ENCODE data around the gene CSGALNACT2.
A peak's percentile ranks its signal among the peaks of the same experiment; 100 is the strongest.

Gene CSGALNACT2

GRCh38 chr10:43102063-43102828, 36.0 kb upstream of the CSGALNACT2 start:
- Histone ChIP-seq H3K27ac (ENCODE audit: low read depth in 2 of 2, low read length in 2 of 2) (no peak overlapping the region), H3K27me3 (ENCODE audit: control insufficient read depth in 2 of 2, insufficient read depth in 2 of 2, low read length in 2 of 2) (peaks cover 10 to 11% of the 10 kb centered on the region in 2 donors)

GRCh38 chr10:43105102-43105955, 32.9 kb upstream of the CSGALNACT2 start:
- H3K9me3 ChIP-seq (ENCODE audit: control insufficient read depth in 2 of 2, low read length in 2 of 2): no peaks in the 10 kb centered on the region
- peaks cover 8 to 13% of the 10 kb centered on the region in 2 donors for H3K4me1 ChIP-seq (ENCODE audit: control insufficient read depth in 2 of 2, insufficient read depth in 2 of 2, low read length in 2 of 2)
- peak overlapping the region; percentile 64 to 75 for H3K4me3 ChIP-seq (ENCODE audit: low read length in 2 of 2)
- peak overlapping the region; percentile 47 to 50 for H3K9ac ChIP-seq (ENCODE audit: low read depth in 1 of 2, low read length in 2 of 2)
- H3K27me3 ChIP-seq (ENCODE audit: control insufficient read depth in 2 of 2, insufficient read depth in 2 of 2, low read length in 2 of 2): peaks cover 10 to 11% of the 10 kb centered on the region in 2 donors
- H3K27ac ChIP-seq (ENCODE audit: low read depth in 2 of 2, low read length in 2 of 2): no peak overlapping the region
- H3K36me3 ChIP-seq (ENCODE audit: control insufficient read depth in 2 of 2, insufficient read depth in 2 of 2, low read length in 2 of 2): no peaks in the 10 kb centered on the region

More at GRCh38 chr10:43102063-43102828, 36.0 kb upstream of the CSGALNACT2 start:
- no peaks in the 10 kb centered on the region for H3K36me3 ChIP-seq (ENCODE audit: control insufficient read depth in 2 of 2, insufficient read depth in 2 of 2, low read length in 2 of 2)
- no peaks in the 10 kb centered on the region for H3K9me3 ChIP-seq (ENCODE audit: control insufficient read depth in 2 of 2, low read length in 2 of 2)
- peaks cover 8 to 13% of the 10 kb centered on the region in 2 donors for H3K4me1 ChIP-seq (ENCODE audit: control insufficient read depth in 2 of 2, insufficient read depth in 2 of 2, low read length in 2 of 2)
- no peak overlapping the region for H3K4me3 ChIP-seq (ENCODE audit: low read length in 2 of 2)
- H3K9ac ChIP-seq (ENCODE audit: low read depth in 1 of 2, low read length in 2 of 2): no peak overlapping the region

- H3K27ac ChIP-seq (ENCODE audit: low read depth in 2 of 2, low read length in 2 of 2): no peak overlapping the region
- H3K36me3 ChIP-seq (ENCODE audit: control insufficient read depth in 2 of 2, insufficient read depth in 2 of 2, low read length in 2 of 2): no peaks in the 10 kb centered on the region
- H3K9ac ChIP-seq (ENCODE audit: low read depth in 1 of 2, low read length in 2 of 2): peak overlapping the region in 1 of 2 donors; percentile 49
- peaks cover 8 to 16% of the 10 kb centered on the region in 2 donors for H3K4me1 ChIP-seq (ENCODE audit: control insufficient read depth in 2 of 2, insufficient read depth in 2 of 2, low read length in 2 of 2)
- H3K9me3 ChIP-seq (ENCODE audit: control insufficient read depth in 2 of 2, low read length in 2 of 2): no peaks in the 10 kb centered on the region
- H3K27me3 ChIP-seq (ENCODE audit: control insufficient read depth in 2 of 2, insufficient read depth in 2 of 2, low read length in 2 of 2): peaks cover 10 to 11% of the 10 kb centered on the region in 2 donors
- no peak overlapping the region for H3K4me3 ChIP-seq (ENCODE audit: low read length in 2 of 2)
Observed at GRCh38 chr10:43105956-43106229, 32.4 kb upstream of the CSGALNACT2 start.

GRCh38 chr10:43106256-43107091, 31.8 kb upstream of the CSGALNACT2 start:
- Histone ChIP-seq H3K27ac (ENCODE audit: low read depth in 2 of 2, low read length in 2 of 2) (no peak overlapping the region), H3K9ac (ENCODE audit: low read depth in 1 of 2, low read length in 2 of 2) (no peak overlapping the region), H3K27me3 (ENCODE audit: control insufficient read depth in 2 of 2, insufficient read depth in 2 of 2, low read length in 2 of 2) (peaks cover 10 to 11% of the 10 kb centered on the region in 2 donors), H3K4me1 (ENCODE audit: control insufficient read depth in 2 of 2, insufficient read depth in 2 of 2, low read length in 2 of 2) (peaks cover 8 to 16% of the 10 kb centered on the region in 2 donors), H3K4me3 (ENCODE audit: low read length in 2 of 2) (no peak overlapping the region), H3K9me3 (ENCODE audit: control insufficient read depth in 2 of 2, low read length in 2 of 2) (no peaks in the 10 kb centered on the region), H3K36me3 (ENCODE audit: control insufficient read depth in 2 of 2, insufficient read depth in 2 of 2, low read length in 2 of 2) (no peaks in the 10 kb centered on the region)

GRCh38 chr10:43108951-43109350, 29.3 kb upstream of the CSGALNACT2 start:
- no peaks in the 10 kb centered on the region for H3K9me3 ChIP-seq (ENCODE audit: control insufficient read depth in 2 of 2, low read length in 2 of 2)
- peaks cover 2 to 10% of the 10 kb centered on the region in 2 donors for H3K27me3 ChIP-seq (ENCODE audit: control insufficient read depth in 2 of 2, insufficient read depth in 2 of 2, low read length in 2 of 2)
- no peaks in the 10 kb centered on the region for H3K36me3 ChIP-seq (ENCODE audit: control insufficient read depth in 2 of 2, insufficient read depth in 2 of 2, low read length in 2 of 2)
- H3K4me3 ChIP-seq (ENCODE audit: low read length in 2 of 2): no peak overlapping the region
- H3K4me1 ChIP-seq (ENCODE audit: control insufficient read depth in 2 of 2, insufficient read depth in 2 of 2, low read length in 2 of 2): peaks cover 8 to 16% of the 10 kb centered on the region in 2 donors
- no peak overlapping the region for H3K27ac ChIP-seq (ENCODE audit: low read depth in 2 of 2, low read length in 2 of 2)
- no peak overlapping the region for H3K9ac ChIP-seq (ENCODE audit: low read depth in 1 of 2, low read length in 2 of 2)

- Histone ChIP-seq H3K27me3 (ENCODE audit: control insufficient read depth in 2 of 2, insufficient read depth in 2 of 2, low read length in 2 of 2) (peaks cover 2 to 3% of the 10 kb centered on the region in 2 donors), H3K9me3 (ENCODE audit: control insufficient read depth in 2 of 2, low read length in 2 of 2) (no peaks in the 10 kb centered on the region), H3K36me3 (ENCODE audit: control insufficient read depth in 2 of 2, insufficient read depth in 2 of 2, low read length in 2 of 2) (no peaks in the 10 kb centered on the region), H3K4me3 (ENCODE audit: low read length in 2 of 2) (no peak overlapping the region), H3K4me1 (ENCODE audit: control insufficient read depth in 2 of 2, insufficient read depth in 2 of 2, low read length in 2 of 2) (peaks cover 6 to 14% of the 10 kb centered on the region in 2 donors), H3K9ac (ENCODE audit: low read depth in 1 of 2, low read length in 2 of 2) (no peak overlapping the region), H3K27ac (ENCODE audit: low read depth in 2 of 2, low read length in 2 of 2) (no peak overlapping the region)
Observed at GRCh38 chr10:43109671-43110249, 28.5 kb upstream of the CSGALNACT2 start.

- no peaks in the 10 kb centered on the region for H3K27me3 ChIP-seq (ENCODE audit: control insufficient read depth in 2 of 2, insufficient read depth in 2 of 2, low read length in 2 of 2)
- H3K9ac ChIP-seq (ENCODE audit: low read depth in 1 of 2, low read length in 2 of 2): no peak overlapping the region
- H3K4me3 ChIP-seq (ENCODE audit: low read length in 2 of 2): no peak overlapping the region
- H3K4me1 ChIP-seq (ENCODE audit: control insufficient read depth in 2 of 2, insufficient read depth in 2 of 2, low read length in 2 of 2): peaks cover 0 to 8% of the 10 kb centered on the region in 2 donors
- no peak overlapping the region for H3K27ac ChIP-seq (ENCODE audit: low read depth in 2 of 2, low read length in 2 of 2)
- no peaks in the 10 kb centered on the region for H3K9me3 ChIP-seq (ENCODE audit: control insufficient read depth in 2 of 2, low read length in 2 of 2)
- no peaks in the 10 kb centered on the region for H3K36me3 ChIP-seq (ENCODE audit: control insufficient read depth in 2 of 2, insufficient read depth in 2 of 2, low read length in 2 of 2)
Observed at GRCh38 chr10:43110338-43111071, 27.7 kb upstream of the CSGALNACT2 start.

GRCh38 chr10:43111101-43111500, 27.1 kb upstream of the CSGALNACT2 start:
- no peak overlapping the region for H3K27ac ChIP-seq (ENCODE audit: low read depth in 2 of 2, low read length in 2 of 2)
- H3K4me3 ChIP-seq (ENCODE audit: low read length in 2 of 2): no peak overlapping the region
- H3K27me3 ChIP-seq (ENCODE audit: control insufficient read depth in 2 of 2, insufficient read depth in 2 of 2, low read length in 2 of 2): no peaks in the 10 kb centered on the region

GRCh38 chr10:43111921-43112607, 26.2 kb upstream of the CSGALNACT2 start:
- Histone ChIP-seq H3K4me3 (ENCODE audit: low read length in 2 of 2) (no peak overlapping the region), H3K36me3 (ENCODE audit: control insufficient read depth in 2 of 2, insufficient read depth in 2 of 2, low read length in 2 of 2) (no peaks in the 10 kb centered on the region), H3K4me1 (ENCODE audit: control insufficient read depth in 2 of 2, insufficient read depth in 2 of 2, low read length in 2 of 2) (peaks cover 0 to 4% of the 10 kb centered on the region in 2 donors), H3K27me3 (ENCODE audit: control insufficient read depth in 2 of 2, insufficient read depth in 2 of 2, low read length in 2 of 2) (no peaks in the 10 kb centered on the region), H3K9me3 (ENCODE audit: control insufficient read depth in 2 of 2, low read length in 2 of 2) (no peaks in the 10 kb centered on the region), H3K27ac (ENCODE audit: low read depth in 2 of 2, low read length in 2 of 2) (no peak overlapping the region), H3K9ac (ENCODE audit: low read depth in 1 of 2, low read length in 2 of 2) (no peak overlapping the region)

More at GRCh38 chr10:43111101-43111500, 27.1 kb upstream of the CSGALNACT2 start:
- Histone ChIP-seq H3K9ac (ENCODE audit: low read depth in 1 of 2, low read length in 2 of 2) (no peak overlapping the region), H3K9me3 (ENCODE audit: control insufficient read depth in 2 of 2, low read length in 2 of 2) (no peaks in the 10 kb centered on the region), H3K36me3 (ENCODE audit: control insufficient read depth in 2 of 2, insufficient read depth in 2 of 2, low read length in 2 of 2) (no peaks in the 10 kb centered on the region), H3K4me1 (ENCODE audit: control insufficient read depth in 2 of 2, insufficient read depth in 2 of 2, low read length in 2 of 2) (peaks cover 0 to 4% of the 10 kb centered on the region in 2 donors)
